ENCODE results near the gene CHST5.

CHST5 gene

GRCh38 chr16:75535901-75536300 lies at the start of gene CHST5:
Gene CHST5 (minus strand): TSS chr16:75536108. CDS start chr16:75530384, 5,724 bp downstream.
- in situ Hi-C loops (cut with HindIII; ENCODE audit: low pct_unique_long_range_greater_than_20kb, low sequenced_read_pairs) = no loop called here
- no peak for DNase-seq (ENCODE audit: low read depth in 1 of 2, low spot score in 1 of 2)
- TF ChIP-seq JUND (IDR thresholded peaks at IDR 0.05; ENCODE audit: low read depth) = no peak

DNA sequence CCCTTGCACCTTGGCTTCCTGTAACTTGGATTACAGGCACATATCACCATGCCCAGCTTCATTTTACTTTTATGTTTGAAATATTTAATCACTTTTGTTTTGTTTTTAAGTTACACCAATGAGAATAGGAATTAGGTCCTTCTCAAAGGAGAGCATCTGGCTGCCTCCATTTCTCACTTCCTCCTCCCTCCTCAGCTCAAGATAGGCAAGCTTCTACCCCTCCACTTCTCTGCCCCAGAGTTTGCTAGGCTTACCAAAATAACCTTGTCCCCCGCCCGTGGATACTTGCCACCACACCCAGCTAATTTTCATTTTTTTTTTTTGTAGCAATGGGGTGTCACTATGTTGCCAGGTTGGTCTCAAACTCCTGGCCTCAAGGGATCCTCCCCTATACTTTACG lies 48.2 kb upstream of the CHST5 start:
- DNase-seq (ENCODE audit: low read depth in 1 of 2, low spot score in 1 of 2) = no peak
- in situ Hi-C loops (cut with HindIII; ENCODE audit: low pct_unique_long_range_greater_than_20kb, low sequenced_read_pairs) = no loop called here
- no peak for TF ChIP-seq JUND (IDR thresholded peaks at IDR 0.05; ENCODE audit: low read depth)

DNA sequence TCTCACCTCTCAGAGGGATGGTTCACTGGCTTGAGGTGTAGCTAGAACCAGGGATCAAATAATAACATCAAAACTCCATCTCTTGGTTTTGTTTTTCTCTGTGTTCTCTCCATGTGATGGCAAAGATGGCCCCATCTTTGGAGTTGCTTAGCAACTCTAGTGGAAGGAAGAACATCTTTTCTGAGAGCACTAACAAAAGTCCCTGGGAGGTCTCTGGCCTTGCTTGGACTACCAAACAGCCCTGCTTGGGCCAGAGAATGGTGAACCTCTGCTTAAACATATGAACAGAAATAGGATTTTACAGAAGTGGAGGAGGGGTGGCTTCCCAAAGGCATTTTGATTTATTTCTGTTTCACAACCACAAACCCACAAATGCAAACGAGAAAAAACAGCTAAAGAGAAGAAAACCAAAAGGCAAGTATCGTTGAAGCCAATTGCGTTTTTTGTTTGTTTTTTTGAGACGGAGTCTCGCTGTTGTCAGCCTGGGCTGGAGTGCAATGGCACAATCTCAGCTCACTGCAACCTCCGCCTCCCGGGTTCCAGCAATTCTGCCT lies 43.5 kb upstream of the CHST5 start:
- no peak for TF ChIP-seq JUND (IDR thresholded peaks at IDR 0.05; ENCODE audit: low read depth)
- in situ Hi-C loops (cut with HindIII; ENCODE audit: low pct_unique_long_range_greater_than_20kb, low sequenced_read_pairs) = no loop called here

DNA sequence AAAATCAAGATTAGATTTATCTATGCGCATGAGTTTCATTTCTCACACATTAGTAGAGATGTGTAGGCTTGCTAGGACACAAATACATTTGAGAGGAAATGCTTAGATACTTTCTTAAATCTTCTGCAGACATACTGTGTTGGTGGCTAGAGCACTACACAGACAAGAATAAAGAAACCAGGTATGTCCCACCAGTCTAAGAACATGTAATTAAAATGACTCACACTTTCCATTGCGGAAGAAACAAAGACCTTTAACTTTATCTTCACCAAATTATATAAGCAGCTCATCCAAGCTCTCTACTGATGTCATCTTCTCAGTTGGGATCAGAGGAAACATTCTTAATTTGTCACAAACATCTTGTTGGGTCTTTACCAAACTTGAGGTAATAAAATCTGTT lies 42.8 kb upstream of the CHST5 start:
- DNase-seq (ENCODE audit: low read depth in 1 of 2, low spot score in 1 of 2) = no peak
- no peak for TF ChIP-seq JUND (IDR thresholded peaks at IDR 0.05; ENCODE audit: low read depth)
- in situ Hi-C loops (cut with HindIII; ENCODE audit: low pct_unique_long_range_greater_than_20kb, low sequenced_read_pairs) = no loop called here

More for the DNA sequence above, 43.5 kb upstream of the CHST5 start:
- DNase-seq (ENCODE audit: low read depth in 1 of 2, low spot score in 1 of 2) = no peak

- no peak for TF ChIP-seq JUND (IDR thresholded peaks at IDR 0.05; ENCODE audit: low read depth)
- in situ Hi-C loops (cut with HindIII; ENCODE audit: low pct_unique_long_range_greater_than_20kb, low sequenced_read_pairs) = no loop called here
- no peak for DNase-seq (ENCODE audit: low read depth in 1 of 2, low spot score in 1 of 2)
Measured at GRCh38 chr16:75578212-75578611, 42.3 kb upstream of the CHST5 start.

DNA sequence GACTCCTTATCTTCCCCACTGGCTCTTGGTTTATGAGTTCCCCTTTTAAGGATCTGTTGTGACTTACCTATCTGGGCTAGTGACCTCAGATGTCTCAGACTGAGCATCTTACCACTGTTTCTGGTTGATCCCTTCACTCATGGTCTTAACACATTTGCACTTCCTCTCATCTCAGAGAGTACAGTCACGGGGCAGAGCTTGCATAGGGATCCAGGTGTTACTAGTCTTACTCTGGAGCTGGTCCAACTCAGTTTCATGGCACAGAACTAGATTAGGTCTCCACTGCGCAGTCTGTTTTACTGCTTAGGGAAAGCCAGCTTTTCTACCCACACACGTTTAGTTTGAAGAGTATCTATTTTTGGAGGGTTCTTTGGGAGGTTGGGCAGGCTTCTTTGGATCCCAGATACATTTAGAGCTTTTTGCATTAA lies 40.5 kb upstream of the CHST5 start:
- in situ Hi-C loops (cut with HindIII; ENCODE audit: low pct_unique_long_range_greater_than_20kb, low sequenced_read_pairs) = no loop called here
- no peak for DNase-seq (ENCODE audit: low read depth in 1 of 2, low spot score in 1 of 2)
- no peak for TF ChIP-seq JUND (IDR thresholded peaks at IDR 0.05; ENCODE audit: low read depth)

- DNase-seq (ENCODE audit: low read depth in 1 of 2, low spot score in 1 of 2) = no peak
- in situ Hi-C loops (cut with HindIII; ENCODE audit: low pct_unique_long_range_greater_than_20kb, low sequenced_read_pairs) = no loop called here
- TF ChIP-seq JUND (IDR thresholded peaks at IDR 0.05; ENCODE audit: low read depth) = no peak
Measured at GRCh38 chr16:75575958-75576357, 40.0 kb upstream of the CHST5 start.

DNA sequence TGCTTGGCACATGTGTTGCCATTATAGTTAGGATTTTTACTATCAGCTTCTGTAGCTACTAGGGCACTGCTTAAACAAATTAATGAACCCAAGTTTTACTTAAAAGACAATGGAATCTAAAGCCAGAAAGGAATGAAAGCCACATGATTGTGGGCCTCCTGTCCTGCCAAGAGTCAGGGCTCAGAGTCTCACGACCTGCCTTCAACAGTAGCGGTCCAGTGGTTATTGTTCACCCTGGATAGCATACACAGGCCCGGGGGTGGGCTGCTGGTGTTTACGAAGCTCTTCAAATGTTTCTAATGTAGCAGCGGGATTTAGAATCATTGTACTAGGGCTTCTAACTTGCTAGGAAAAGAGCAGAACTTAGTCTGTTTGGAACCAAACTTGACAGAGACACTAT lies 38.0 kb upstream of the CHST5 start:
- no peak for TF ChIP-seq JUND (IDR thresholded peaks at IDR 0.05; ENCODE audit: low read depth)
- DNase-seq (ENCODE audit: low read depth in 1 of 2, low spot score in 1 of 2) = no peak
- in situ Hi-C loops (cut with HindIII; ENCODE audit: low pct_unique_long_range_greater_than_20kb, low sequenced_read_pairs) = no loop called here

GRCh38 chr16:75572864-75573542 lies 37.1 kb upstream of the CHST5 start:
- in situ Hi-C loops (cut with HindIII; ENCODE audit: low pct_unique_long_range_greater_than_20kb, low sequenced_read_pairs) = no loop called here
- DNase-seq (ENCODE audit: low read depth in 1 of 2, low spot score in 1 of 2) = no peak
- TF ChIP-seq JUND (IDR thresholded peaks at IDR 0.05; ENCODE audit: low read depth) = no peak

DNA sequence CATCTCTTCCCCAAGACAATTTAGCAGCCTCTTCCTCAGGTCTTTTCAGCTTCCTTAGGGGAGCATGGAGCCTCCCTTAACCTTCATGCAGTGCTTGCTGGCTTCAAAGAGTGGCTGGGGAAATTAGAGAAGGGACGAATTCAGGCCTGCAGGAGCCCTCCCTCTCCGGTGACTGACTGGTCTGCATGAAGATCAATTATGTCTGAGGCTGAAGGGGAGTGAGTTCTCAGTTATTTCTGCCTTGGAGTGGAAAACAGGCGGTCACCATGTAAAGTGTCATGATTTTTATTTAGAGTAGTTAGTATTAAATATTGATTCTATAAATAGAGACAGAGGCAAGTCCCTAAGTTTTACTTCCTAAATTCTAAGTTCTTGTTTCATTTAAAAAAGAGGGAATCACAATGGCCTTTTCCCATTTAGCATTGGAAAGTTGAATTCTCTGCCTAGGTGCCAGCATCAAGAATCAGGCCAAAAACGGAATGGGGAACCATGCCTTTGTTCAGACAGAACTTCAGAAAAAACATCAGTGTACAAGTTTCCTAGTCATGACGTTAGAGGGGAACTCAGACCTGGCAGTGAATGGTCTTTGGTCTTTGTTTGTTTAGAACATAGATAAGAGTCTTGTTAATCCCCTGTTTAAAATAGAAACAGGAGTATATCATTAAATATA lies 34.6 kb upstream of the CHST5 start:
- no peak for DNase-seq (ENCODE audit: low read depth in 1 of 2, low spot score in 1 of 2)
- in situ Hi-C loops (cut with HindIII; ENCODE audit: low pct_unique_long_range_greater_than_20kb, low sequenced_read_pairs) = no loop called here

GRCh38 chr16:75567911-75568310 lies 32.0 kb upstream of the CHST5 start:
- in situ Hi-C loops (cut with HindIII; ENCODE audit: low pct_unique_long_range_greater_than_20kb, low sequenced_read_pairs) = no loop called here
- TF ChIP-seq JUND (IDR thresholded peaks at IDR 0.05; ENCODE audit: low read depth) = no peak
- no peak for DNase-seq (ENCODE audit: low read depth in 1 of 2, low spot score in 1 of 2)

More for the DNA sequence above, 34.6 kb upstream of the CHST5 start:
- no peak for TF ChIP-seq JUND (IDR thresholded peaks at IDR 0.05; ENCODE audit: low read depth)

DNA sequence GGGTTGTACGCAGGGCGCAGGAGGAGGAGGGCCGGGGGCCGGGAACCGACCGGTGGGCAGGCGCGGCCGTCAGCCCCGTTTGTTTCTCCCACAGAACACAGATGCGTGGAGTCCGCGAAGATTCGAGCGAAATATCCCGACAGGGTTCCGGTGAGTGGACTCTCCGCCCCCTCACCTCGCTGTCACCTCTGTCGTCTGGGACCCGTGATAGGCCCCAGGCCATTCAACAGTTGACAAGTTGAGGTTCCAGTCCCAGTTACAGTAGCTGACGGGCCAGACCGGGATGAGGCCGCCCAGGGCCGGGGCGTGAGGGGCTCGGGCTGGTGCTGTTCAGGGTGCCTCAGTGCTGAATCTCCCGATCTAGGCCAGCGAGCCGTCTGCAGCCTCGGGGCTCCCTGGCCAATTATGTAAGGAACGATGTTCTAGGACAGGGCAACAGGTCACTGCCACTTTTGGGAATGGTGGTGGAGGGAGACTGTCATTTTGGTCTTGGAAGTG lies 30.9 kb upstream of the CHST5 start:
- no peak for TF ChIP-seq JUND (IDR thresholded peaks at IDR 0.05; ENCODE audit: low read depth)
- peak in 1 of 2 experiments; percentile 43 for DNase-seq (ENCODE audit: low read depth in 1 of 2, low spot score in 1 of 2)
- in situ Hi-C loops (cut with HindIII; ENCODE audit: low pct_unique_long_range_greater_than_20kb, low sequenced_read_pairs) = no loop called here
